AG09319 (cell line): ENCODE results near the gene LLCFC1.

Experiments
- DNase-seq: peaks from one replicate; pipeline ENCODE4 v3.0.0-alpha.2; 2010; ENCODE audit warnings: low read depth; ENCODE audit errors: extremely low read depth
- TF ChIP-seq, protein P1 (sequence below): IDR thresholded peaks from 2 replicates; pipeline ENCODE4 v1.5.1; 2011; ENCODE audit warnings: low read depth, mild to moderate bottlenecking, inconsistent platforms, low read length, moderate library complexity

The LLCFC1 gene

DNA sequence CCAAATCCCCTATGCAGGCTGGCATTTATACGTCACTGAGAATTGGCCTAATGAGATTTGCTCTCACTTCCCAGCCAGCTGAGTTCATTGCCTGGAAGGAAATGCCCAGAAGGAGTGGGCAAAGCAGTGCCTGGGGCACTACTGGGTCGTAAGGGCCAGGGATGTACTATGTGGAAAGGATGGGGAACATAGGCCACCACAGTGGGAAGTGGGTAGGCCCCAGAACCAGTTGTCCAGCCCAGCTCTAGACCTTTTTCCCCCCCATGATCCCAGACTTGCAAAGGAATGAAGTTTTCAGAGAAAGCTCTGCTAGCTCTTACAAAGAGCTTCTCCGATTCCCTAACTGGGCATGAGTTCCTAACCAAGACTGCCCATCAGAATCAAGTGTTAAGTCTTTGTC is 19.6 kb upstream of the LLCFC1 start:
- TF ChIP-seq, protein P1, sequence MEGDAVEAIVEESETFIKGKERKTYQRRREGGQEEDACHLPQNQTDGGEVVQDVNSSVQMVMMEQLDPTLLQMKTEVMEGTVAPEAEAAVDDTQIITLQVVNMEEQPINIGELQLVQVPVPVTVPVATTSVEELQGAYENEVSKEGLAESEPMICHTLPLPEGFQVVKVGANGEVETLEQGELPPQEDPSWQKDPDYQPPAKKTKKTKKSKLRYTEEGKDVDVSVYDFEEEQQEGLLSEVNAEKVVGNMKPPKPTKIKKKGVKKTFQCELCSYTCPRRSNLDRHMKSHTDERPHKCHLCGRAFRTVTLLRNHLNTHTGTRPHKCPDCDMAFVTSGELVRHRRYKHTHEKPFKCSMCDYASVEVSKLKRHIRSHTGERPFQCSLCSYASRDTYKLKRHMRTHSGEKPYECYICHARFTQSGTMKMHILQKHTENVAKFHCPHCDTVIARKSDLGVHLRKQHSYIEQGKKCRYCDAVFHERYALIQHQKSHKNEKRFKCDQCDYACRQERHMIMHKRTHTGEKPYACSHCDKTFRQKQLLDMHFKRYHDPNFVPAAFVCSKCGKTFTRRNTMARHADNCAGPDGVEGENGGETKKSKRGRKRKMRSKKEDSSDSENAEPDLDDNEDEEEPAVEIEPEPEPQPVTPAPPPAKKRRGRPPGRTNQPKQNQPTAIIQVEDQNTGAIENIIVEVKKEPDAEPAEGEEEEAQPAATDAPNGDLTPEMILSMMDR = no peak
- DNase-seq = no peak

DNA sequence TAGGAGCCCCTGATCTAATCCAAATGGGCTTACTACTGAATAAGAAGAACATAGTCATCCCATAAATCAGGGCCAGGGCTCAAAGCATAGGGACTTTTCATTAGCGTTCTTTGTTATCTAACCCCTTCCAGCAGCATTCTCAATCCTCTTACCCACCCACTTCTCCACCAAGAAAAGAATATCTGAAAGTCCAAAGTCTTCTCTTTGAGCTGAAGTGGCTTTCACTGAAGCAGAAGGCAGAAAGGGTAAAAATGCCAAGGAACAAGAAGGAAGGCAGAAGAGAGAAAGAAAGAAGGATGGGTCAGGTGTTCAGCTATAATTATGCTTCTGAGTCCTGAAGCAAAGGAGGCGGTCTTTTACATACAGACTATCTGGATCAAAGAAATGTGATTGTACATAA is 15.9 kb upstream of the LLCFC1 start:
- TF ChIP-seq, protein P1 = no peak
- no peak for DNase-seq

DNA sequence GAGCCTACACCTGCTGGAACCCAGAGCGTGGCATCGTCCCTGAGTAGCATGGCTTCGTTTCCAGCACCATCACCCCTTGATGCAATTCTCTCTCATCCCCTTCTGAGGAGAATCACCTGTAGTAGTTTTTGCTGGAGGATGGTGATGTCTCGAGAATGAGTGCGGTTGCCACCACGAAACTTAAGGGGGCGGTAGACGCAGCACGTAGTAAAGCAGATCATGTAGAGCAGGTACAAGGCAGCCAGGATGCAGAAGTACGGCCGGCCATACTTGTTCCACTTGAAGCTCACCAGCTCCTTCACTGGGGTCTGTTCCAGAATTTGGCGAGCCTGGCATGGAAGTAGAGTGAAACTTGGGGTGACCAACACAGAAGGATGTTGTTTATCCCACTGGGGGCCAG is 13.9 kb upstream of the LLCFC1 start:
- TF ChIP-seq, protein P1 = no peak
- no peak for DNase-seq

GRCh38 chr7:142927085-142927745 is 12.1 kb upstream of the LLCFC1 start:
- TF ChIP-seq, protein P1 = no peak
- DNase-seq = no peak

DNA sequence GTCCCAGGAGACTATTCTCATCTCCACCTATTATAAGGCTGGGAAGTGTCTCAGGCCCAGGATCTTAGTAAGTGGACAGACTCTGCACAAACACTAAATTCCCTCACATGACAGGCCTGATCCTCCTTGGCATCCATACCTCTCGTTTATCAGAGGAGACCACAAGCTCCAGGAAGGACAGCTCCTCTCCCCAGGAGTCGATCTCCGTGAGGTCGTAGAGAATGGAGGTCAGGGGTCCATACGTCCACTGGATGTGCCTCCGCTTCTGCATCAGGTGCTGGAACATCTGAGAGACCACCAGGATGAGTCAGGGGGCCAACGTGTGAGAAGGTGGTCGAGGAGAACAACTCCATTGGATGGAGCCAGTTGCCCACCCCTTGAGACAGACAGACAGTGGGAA is 11.3 kb upstream of the LLCFC1 start:
- TF ChIP-seq, protein P1 = no peak
- DNase-seq = no peak

DNA sequence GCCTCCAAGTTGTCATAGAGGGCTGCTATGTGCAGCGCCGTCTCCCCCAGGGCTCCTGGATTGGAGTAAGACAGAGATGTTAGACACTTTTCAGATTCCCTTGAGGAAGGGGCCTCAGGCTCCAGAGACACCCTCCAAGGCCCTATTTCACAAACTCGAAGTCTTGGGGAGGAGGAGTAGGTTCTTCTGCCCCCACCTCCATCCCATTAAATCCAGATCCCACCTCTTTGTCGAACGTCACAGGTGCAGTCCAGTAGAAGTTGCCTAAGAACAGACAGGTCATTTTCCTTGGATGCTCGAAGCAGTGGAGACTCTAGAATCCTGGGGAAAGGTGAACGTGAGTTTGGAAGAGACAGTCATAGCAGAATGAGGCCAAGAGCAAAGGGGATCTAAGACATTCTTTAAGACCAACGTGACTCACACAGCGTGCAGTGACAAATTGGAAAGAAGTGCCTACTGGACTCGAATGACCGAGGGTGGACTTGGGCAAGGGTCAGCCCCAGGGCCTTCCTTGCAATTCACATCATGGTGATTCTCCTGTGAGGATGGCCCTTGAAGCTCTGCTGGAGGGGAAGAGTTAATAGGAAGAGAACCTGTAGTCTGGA is 9.1 kb upstream of the LLCFC1 start:
- TF ChIP-seq, protein P1 = no peak
- no peak for DNase-seq

GRCh38 chr7:142932386-142933091 is 6.7 kb upstream of the LLCFC1 start:
- TF ChIP-seq, protein P1 = no peak
- no peak for DNase-seq
